Effector CD8-positive, alpha-beta T cell (primary cell): Measurements from ENCODE around the gene IMPDH1.
"Not testable (repeated sequence)": the region's sequence is repeated elsewhere in the genome, so short reads cannot be mapped to it uniquely, and the experiment has no call there.

Experiments
- DNase-seq: peaks from one replicate; lab custom pipeline; 2025; lab: John Stamatoyannopoulos, UW
- total RNA-seq, 4 experiments: gene quantifications; one replicate each; lab custom pipeline; 2026; lab: John Stamatoyannopoulos, UW

The IMPDH1 gene
- 37.8 to 51.3 (median 44.1) reads per million in 4 experiments for total RNA-seq

GRCh38 chr7:128409596-128410450 is at the start of gene IMPDH1:
Gene IMPDH1, minus strand, starts transcription at chr7:128409982. Its CDS starts 81 bp downstream, at chr7:128409901.
- peak; percentile 84 for DNase-seq

GRCh38 chr7:128459394-128459878 is 49.7 kb upstream of the IMPDH1 start:
- peak; percentile 50 for DNase-seq

GRCh38 chr7:128458956-128459355 is 49.2 kb upstream of the IMPDH1 start:
- DNase-seq, result no peak

- DNase-seq, result not testable (repeated sequence)
These were observed 47.6 kb upstream of the IMPDH1 start for GRCh38 chr7:128457385-128457784.

GRCh38 chr7:128456255-128456725 is 46.5 kb upstream of the IMPDH1 start:
- DNase-seq, result no peak

GRCh38 chr7:128455543-128456254 is 45.9 kb upstream of the IMPDH1 start, which contains the start of gene HILPDA:
Gene HILPDA, plus strand, starts transcription at chr7:128455878. Its CDS starts 1,391 bp downstream, at chr7:128457269.
- DNase-seq, result peak; percentile 89

GRCh38 chr7:128454808-128455542 is 45.2 kb upstream of the IMPDH1 start:
- no peak for DNase-seq

GRCh38 chr7:128453836-128454804 is 44.3 kb upstream of the IMPDH1 start:
- DNase-seq, result no peak

GRCh38 chr7:128452552-128452951 is 42.8 kb upstream of the IMPDH1 start:
- DNase-seq, result no peak

GRCh38 chr7:128450913-128451312 is 41.1 kb upstream of the IMPDH1 start:
- no peak for DNase-seq

GRCh38 chr7:128450409-128450808 is 40.6 kb upstream of the IMPDH1 start:
- no peak for DNase-seq

GRCh38 chr7:128448751-128449302 is 39.0 kb upstream of the IMPDH1 start:
- DNase-seq, result no peak

GRCh38 chr7:128447941-128448564 is 38.3 kb upstream of the IMPDH1 start:
- DNase-seq, result no peak

GRCh38 chr7:128446306-128446705 is 36.5 kb upstream of the IMPDH1 start:
- no peak for DNase-seq

GRCh38 chr7:128443831-128444600 is 34.2 kb upstream of the IMPDH1 start:
- no peak for DNase-seq

- DNase-seq, result no peak
These were observed 32.6 kb upstream of the IMPDH1 start for GRCh38 chr7:128442356-128442755.

- DNase-seq, result no peak
These were observed 27.9 kb upstream of the IMPDH1 start for GRCh38 chr7:128437426-128438332.

GRCh38 chr7:128435327-128435686 is 25.5 kb upstream of the IMPDH1 start:
- DNase-seq, result no peak
